IPS-20b (cell line): ENCODE results near the gene CASR.

ENCODE experiments used
- H3K27ac ChIP-seq: one replicate; pipeline ENCODE4 v1.5.1; 2013; ENCODE audit warnings: low read length
- H3K27me3 ChIP-seq: 2 replicates; pipeline ENCODE4 v1.6.1; 2013; ENCODE audit warnings: mild to moderate bottlenecking, low read length, inconsistent platforms; ENCODE audit not compliant: insufficient read depth
- H3K36me3 ChIP-seq: 2 replicates; pipeline ENCODE4 v1.6.1; 2013; ENCODE audit warnings: low read depth, mild to moderate bottlenecking, inconsistent platforms, low read length, moderate library complexity; ENCODE audit not compliant: insufficient read depth
- H3K4me1 ChIP-seq: 2 replicates; pipeline ENCODE4 v1.6.1; 2013; ENCODE audit warnings: mild to moderate bottlenecking, control low read depth, inconsistent platforms, low read length, moderate library complexity; ENCODE audit not compliant: insufficient read depth
- H3K4me3 ChIP-seq: 2 replicates; pipeline ENCODE4 v1.5.1; 2013; ENCODE audit warnings: mild to moderate bottlenecking, low read length, inconsistent platforms
- H3K9ac ChIP-seq: 2 replicates; pipeline ENCODE4 v1.6.1; 2013; ENCODE audit warnings: low read depth, mild to moderate bottlenecking, inconsistent platforms, low read length, moderate library complexity
- H3K9me3 ChIP-seq: 2 replicates; pipeline ENCODE4 v1.6.1; 2013; ENCODE audit warnings: mild to moderate bottlenecking, low read depth, low read length, inconsistent platforms; ENCODE audit not compliant: insufficient read depth

CASR gene

GRCh38 chr3:122246199-122246598, 62.7 kb downstream of the CASR start:
- Histone ChIP-seq H3K4me3 (no peak overlapping the region), H3K4me1 (no peaks in the 10 kb centered on the region), H3K9me3 (no peaks in the 10 kb centered on the region), H3K27me3 (no peaks in the 10 kb centered on the region; the same call in 1 of the 2 replicates), H3K36me3 (no peaks in the 10 kb centered on the region), H3K27ac (no peak overlapping the region), H3K9ac (no peak overlapping the region)

- H3K4me3 ChIP-seq, result no peak overlapping the region
- H3K4me1 ChIP-seq, result no peaks in the 10 kb centered on the region
Measured at GRCh38 chr3:122247087-122247824, 63.8 kb downstream of the CASR start.

GRCh38 chr3:122247825-122248185, 64.3 kb downstream of the CASR start:
- H3K4me1 ChIP-seq, result no peaks in the 10 kb centered on the region
- H3K27ac ChIP-seq, result no peak overlapping the region
- no peaks in the 10 kb centered on the region for H3K9me3 ChIP-seq
- H3K4me3 ChIP-seq, result no peak overlapping the region
- no peaks in the 10 kb centered on the region; the same call in 1 of the 2 replicates for H3K27me3 ChIP-seq
- H3K36me3 ChIP-seq, result no peaks in the 10 kb centered on the region
- H3K9ac ChIP-seq, result no peak overlapping the region

More at GRCh38 chr3:122247087-122247824, 63.8 kb downstream of the CASR start:
- Histone ChIP-seq H3K27ac (no peak overlapping the region), H3K27me3 (no peaks in the 10 kb centered on the region; the same call in 1 of the 2 replicates), H3K9me3 (no peaks in the 10 kb centered on the region), H3K9ac (no peak overlapping the region), H3K36me3 (no peaks in the 10 kb centered on the region)

- Histone ChIP-seq H3K27ac (no peak overlapping the region), H3K4me1 (no peaks in the 10 kb centered on the region), H3K9me3 (no peaks in the 10 kb centered on the region), H3K36me3 (no peaks in the 10 kb centered on the region), H3K4me3 (no peak overlapping the region), H3K27me3 (no peaks in the 10 kb centered on the region), H3K9ac (no peak overlapping the region)
Measured at GRCh38 chr3:122251428-122251827, 68.0 kb downstream of the CASR start.

GRCh38 chr3:122253581-122253980, 70.1 kb downstream of the CASR start:
- Histone ChIP-seq H3K4me3 (no peak overlapping the region), H3K36me3 (no peaks in the 10 kb centered on the region), H3K9ac (no peak overlapping the region), H3K27ac (no peak overlapping the region), H3K9me3 (no peaks in the 10 kb centered on the region), H3K27me3 (no peaks in the 10 kb centered on the region), H3K4me1 (no peaks in the 10 kb centered on the region)

GRCh38 chr3:122255757-122256439, 72.4 kb downstream of the CASR start:
- no peaks in the 10 kb centered on the region for H3K4me1 ChIP-seq
- H3K4me3 ChIP-seq, result no peak overlapping the region
- no peaks in the 10 kb centered on the region for H3K27me3 ChIP-seq
- no peak overlapping the region for H3K27ac ChIP-seq
- no peaks in the 10 kb centered on the region for H3K36me3 ChIP-seq
- H3K9me3 ChIP-seq, result no peaks in the 10 kb centered on the region
- H3K9ac ChIP-seq, result no peak overlapping the region

- H3K4me3 ChIP-seq, result no peak overlapping the region
- no peak overlapping the region for H3K9ac ChIP-seq
- H3K27ac ChIP-seq, result no peak overlapping the region
- H3K4me1 ChIP-seq, result no peaks in the 10 kb centered on the region
- H3K36me3 ChIP-seq, result no peaks in the 10 kb centered on the region
- H3K27me3 ChIP-seq, result no peaks in the 10 kb centered on the region
- H3K9me3 ChIP-seq, result no peaks in the 10 kb centered on the region
Measured at GRCh38 chr3:122257644-122258364, 74.3 kb downstream of the CASR start.

GRCh38 chr3:122258757-122259371, 75.4 kb downstream of the CASR start:
- Histone ChIP-seq H3K27ac (no peak overlapping the region), H3K4me3 (no peak overlapping the region)

GRCh38 chr3:122260206-122260605, 76.7 kb downstream of the CASR start:
- no peaks in the 10 kb centered on the region for H3K36me3 ChIP-seq
- no peaks in the 10 kb centered on the region for H3K4me1 ChIP-seq
- no peaks in the 10 kb centered on the region for H3K27me3 ChIP-seq
- H3K27ac ChIP-seq, result no peak overlapping the region
- no peak overlapping the region for H3K4me3 ChIP-seq
- no peak overlapping the region for H3K9ac ChIP-seq
- H3K9me3 ChIP-seq, result no peaks in the 10 kb centered on the region

More at GRCh38 chr3:122258757-122259371, 75.4 kb downstream of the CASR start:
- H3K9me3 ChIP-seq, result no peaks in the 10 kb centered on the region
- H3K27me3 ChIP-seq, result no peaks in the 10 kb centered on the region
- no peaks in the 10 kb centered on the region for H3K36me3 ChIP-seq
- no peak overlapping the region for H3K9ac ChIP-seq
- H3K4me1 ChIP-seq, result no peaks in the 10 kb centered on the region

GRCh38 chr3:122263058-122263457, 79.6 kb downstream of the CASR start:
- H3K4me1 ChIP-seq, result no peaks in the 10 kb centered on the region
- no peaks in the 10 kb centered on the region for H3K36me3 ChIP-seq
- H3K27ac ChIP-seq, result no peak overlapping the region

GRCh38 chr3:122263974-122264588, 80.6 kb downstream of the CASR start:
- Histone ChIP-seq H3K4me1 (no peaks in the 10 kb centered on the region), H3K9ac (no peak overlapping the region), H3K9me3 (no peaks in the 10 kb centered on the region), H3K27me3 (no peaks in the 10 kb centered on the region), H3K4me3 (no peak overlapping the region), H3K36me3 (no peaks in the 10 kb centered on the region), H3K27ac (no peak overlapping the region)

More at GRCh38 chr3:122263058-122263457, 79.6 kb downstream of the CASR start:
- H3K9ac ChIP-seq, result no peak overlapping the region
- no peaks in the 10 kb centered on the region for H3K9me3 ChIP-seq
- no peak overlapping the region for H3K4me3 ChIP-seq
- H3K27me3 ChIP-seq, result no peaks in the 10 kb centered on the region
